ENCODE data around the gene TMEM151B. TPM values are rescaled to one million over a fixed set of nuclear protein-coding genes. Genes with fewer than 3 reads are reported as not detected.

The TMEM151B gene
- total and polyA plus RNA-seq, 2 of the 4 experiments (the other 2 are of a cell fraction): not detected

- intact Hi-C loops (cut with micrococcal nuclease): no loop called here
- H2AK5ac ChIP-seq (ENCODE audit: low read depth, low read length): no peak overlapping the region
- ATAC-seq (ENCODE audit: low read depth): no peak
- no peak overlapping the region for H4K8ac ChIP-seq (ENCODE audit: low read depth in 2 of 2, low read length in 2 of 2)
- no peak overlapping the region for H3K27ac ChIP-seq (ENCODE audit: insufficient read depth, low read length)
- peaks cover 3% of the 10 kb centered on the region for H3K4me1 ChIP-seq (ENCODE audit: control insufficient read depth, insufficient read depth, low read length)
- no TSS peak for BruUV-seq (replicated peaks)
- H3K18ac ChIP-seq (ENCODE audit: low read depth, low read length): no peak overlapping the region
- H4K91ac ChIP-seq (ENCODE audit: insufficient read depth, low read depth, low read length): no peak overlapping the region
- no peak overlapping the region for H2BK15ac ChIP-seq (ENCODE audit: low read depth, low read length)
- H2AFZ ChIP-seq (replicated peaks; ENCODE audit: low read length, poor library complexity): no peak overlapping the region
- H3K36me3 ChIP-seq (ENCODE audit: control insufficient read depth, insufficient read depth, low read length): no peaks in the 10 kb centered on the region
- no peak overlapping the region for H2BK5ac ChIP-seq (ENCODE audit: low read depth, low read length, poor library complexity, severe bottlenecking)
- TF ChIP-seq, protein P1, sequence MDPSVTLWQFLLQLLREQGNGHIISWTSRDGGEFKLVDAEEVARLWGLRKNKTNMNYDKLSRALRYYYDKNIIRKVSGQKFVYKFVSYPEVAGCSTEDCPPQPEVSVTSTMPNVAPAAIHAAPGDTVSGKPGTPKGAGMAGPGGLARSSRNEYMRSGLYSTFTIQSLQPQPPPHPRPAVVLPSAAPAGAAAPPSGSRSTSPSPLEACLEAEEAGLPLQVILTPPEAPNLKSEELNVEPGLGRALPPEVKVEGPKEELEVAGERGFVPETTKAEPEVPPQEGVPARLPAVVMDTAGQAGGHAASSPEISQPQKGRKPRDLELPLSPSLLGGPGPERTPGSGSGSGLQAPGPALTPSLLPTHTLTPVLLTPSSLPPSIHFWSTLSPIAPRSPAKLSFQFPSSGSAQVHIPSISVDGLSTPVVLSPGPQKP (IDR thresholded peaks at IDR 0.05; ENCODE audit: borderline replicate concordance, low read depth, low read length): no peak
- no peak for TF ChIP-seq NFE2L2 (IDR thresholded peaks at IDR 0.05; ENCODE audit: low read depth, low read length)
- no peak overlapping the region for H3K56ac ChIP-seq (ENCODE audit: extremely low read depth, insufficient read depth, low read length)
- POLR2A ChIA-PET (ENCODE audit: unreplicated experiment): no interaction called here
- in situ Hi-C loops (cut with MboI; ENCODE audit: low sequenced_read_pairs): no loop called here
- no peak overlapping the region for H3K9ac ChIP-seq (ENCODE audit: low read depth, low read length)
- DNase-seq: no peak
- no peak overlapping the region for H2AK9ac ChIP-seq (replicated peaks; ENCODE audit: low read depth, low read length, poor library complexity)
- CTCF ChIA-PET: no interaction called here
- H2BK120ac ChIP-seq (ENCODE audit: low read depth, low read length): no peak overlapping the region
- no peak overlapping the region for H2BK20ac ChIP-seq (ENCODE audit: low read depth, low read length)
- H3K27me3 ChIP-seq (ENCODE audit: control insufficient read depth, insufficient read depth, low read length): no peaks in the 10 kb centered on the region
- H3K4me3 ChIP-seq (ENCODE audit: insufficient read depth, low read depth, low read length): no peak overlapping the region
- H3K9me3 ChIP-seq (ENCODE audit: control insufficient read depth, insufficient read depth, low read length): no peaks in the 10 kb centered on the region
- peaks cover 0 to 20% of the 10 kb centered on the region in 2 experiments; a peak in 2 of 4 replicates for H3K79me1 ChIP-seq (ENCODE audit: low read depth in 1 of 2, low read length in 2 of 2)
- no peak overlapping the region for H4K5ac ChIP-seq (ENCODE audit: low read depth, low read length)
- H3K9me1 ChIP-seq (ENCODE audit: insufficient read depth, low read length): peaks cover 8% of the 10 kb centered on the region
- H3K4ac ChIP-seq (ENCODE audit: low read depth, low read length): no peak overlapping the region
- dilution Hi-C loops (cut with HindIII; ENCODE audit: low sequenced_read_pairs, unreplicated experiment): no loop called here
- WGBS, 2 experiments (ENCODE audit: extremely low coverage in 2 of 2, insufficient read length in 1 of 2): no CpG with 5 or more reads among the region's 7 CpGs
- no peak overlapping the region for H3K23ac ChIP-seq (ENCODE audit: low read depth, low read length)
- H3K4me2 ChIP-seq (ENCODE audit: low read depth, low read length): no peak overlapping the region
- H3K14ac ChIP-seq (replicated peaks; ENCODE audit: low read depth, low read length): no peak overlapping the region
- H4K20me1 ChIP-seq (ENCODE audit: insufficient read depth, low read length): peaks cover 15% of the 10 kb centered on the region
Observed at GRCh38 chr6:44243345-44243744, 26.9 kb upstream of the TMEM151B start.
